Spleen (tissue), 7 donors: ENCODE measurements around the gene GALNT13.

ENCODE experiments used
- POLR2A ChIP-seq, 3 donors: fragments of 450-650 bp; IDR thresholded peaks; one replicate each; pipeline ENCODE4 v1.5.1; 2017; ENCODE audit warnings: antibody characterized with exemption in 3 of 3, mild to moderate bottlenecking in 1 of 3
- TF ChIP-seq, protein P1 (sequence below), 11 experiments: fragments of 200-600 bp in 7 of 11; fragments of 450-650 bp in 4 of 11; sonication (generic) in 4 of 11; IDR thresholded peaks in 8 of 11; conservative IDR thresholded peaks in 3 of 11; 1 replicate in 7 of 11; 2 replicates in 4 of 11; pipeline versions ENCODE4 v1.4.0 to v1.8.0; 2016 to 2021; ENCODE audit warnings: antibody characterized with exemption in 11 of 11, inconsistent platforms in 4 of 11, mild to moderate bottlenecking in 1 of 11
- donor health status: DM: no; HTN: no; CAD: no; lungs with moderate emphysema.
- donor health status: DM: no; HTN: no; CAD: no.
- donor health status: DM: no; HTN: no; CAD: no.

DNA sequence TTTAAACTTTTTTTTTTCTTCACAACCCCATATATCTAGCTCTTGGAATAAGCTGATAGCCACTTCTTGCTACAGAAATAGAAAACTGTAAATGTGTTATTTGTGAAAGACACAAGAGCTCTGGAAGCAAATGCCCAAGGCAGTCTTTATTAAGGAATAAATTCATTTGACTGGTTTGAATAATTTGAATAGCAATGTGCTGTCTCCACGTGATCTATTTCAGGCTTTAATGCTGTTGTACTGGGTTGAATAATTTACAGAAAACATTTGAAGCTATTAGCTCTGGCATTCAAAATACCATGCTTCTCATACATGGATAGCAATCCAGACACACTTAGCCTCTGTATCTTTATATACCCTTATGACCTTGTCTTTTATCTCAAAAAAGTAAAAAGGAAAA lies 460.1 kb downstream of the GALNT13 start:
- TF ChIP-seq, protein P1, sequence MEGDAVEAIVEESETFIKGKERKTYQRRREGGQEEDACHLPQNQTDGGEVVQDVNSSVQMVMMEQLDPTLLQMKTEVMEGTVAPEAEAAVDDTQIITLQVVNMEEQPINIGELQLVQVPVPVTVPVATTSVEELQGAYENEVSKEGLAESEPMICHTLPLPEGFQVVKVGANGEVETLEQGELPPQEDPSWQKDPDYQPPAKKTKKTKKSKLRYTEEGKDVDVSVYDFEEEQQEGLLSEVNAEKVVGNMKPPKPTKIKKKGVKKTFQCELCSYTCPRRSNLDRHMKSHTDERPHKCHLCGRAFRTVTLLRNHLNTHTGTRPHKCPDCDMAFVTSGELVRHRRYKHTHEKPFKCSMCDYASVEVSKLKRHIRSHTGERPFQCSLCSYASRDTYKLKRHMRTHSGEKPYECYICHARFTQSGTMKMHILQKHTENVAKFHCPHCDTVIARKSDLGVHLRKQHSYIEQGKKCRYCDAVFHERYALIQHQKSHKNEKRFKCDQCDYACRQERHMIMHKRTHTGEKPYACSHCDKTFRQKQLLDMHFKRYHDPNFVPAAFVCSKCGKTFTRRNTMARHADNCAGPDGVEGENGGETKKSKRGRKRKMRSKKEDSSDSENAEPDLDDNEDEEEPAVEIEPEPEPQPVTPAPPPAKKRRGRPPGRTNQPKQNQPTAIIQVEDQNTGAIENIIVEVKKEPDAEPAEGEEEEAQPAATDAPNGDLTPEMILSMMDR (IDR thresholded peaks at IDR 0.05 in 8 of 11, conservative IDR thresholded peaks at IDR 0.05 in 3 of 11) = no peak
- no peak for TF ChIP-seq POLR2A (IDR thresholded peaks at IDR 0.05)
